Measurements from ENCODE around the gene MOSPD2. TPM values are rescaled to one million over a fixed set of nuclear protein-coding genes. Genes with fewer than 3 reads are reported as not detected.

Gene MOSPD2
- total and polyA plus RNA-seq, 2 donors (not counting 3 experiments of a cell fraction or from before 2014, with no cell fraction given), result 4.9 to 14.9 TPM

DNA sequence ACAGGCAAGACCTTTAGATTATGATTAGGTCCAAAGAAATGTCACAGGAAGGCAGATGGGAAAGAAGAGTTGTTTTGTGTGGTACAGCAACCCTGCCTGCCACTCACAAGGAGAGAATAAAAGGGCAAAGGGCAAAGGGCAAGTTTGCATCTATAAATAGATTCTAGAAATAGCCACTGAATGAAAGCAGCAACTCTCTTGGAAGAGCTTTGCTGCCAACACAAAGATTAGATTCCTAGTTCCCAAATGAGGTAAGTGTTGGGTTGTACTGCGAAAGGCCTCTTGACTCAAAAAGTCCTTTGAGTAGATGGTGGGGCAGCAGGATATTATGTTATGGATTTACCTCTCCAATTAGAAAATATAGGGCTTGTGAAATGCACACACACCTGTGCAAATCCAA lies 61.2 kb downstream of the MOSPD2 start:
- no peaks in the 10 kb centered on the region for H3K9me1 ChIP-seq (replicated peaks; ENCODE audit: control insufficient read depth, extremely low read depth, insufficient read depth, low read length)
- BruUV-seq (replicated peaks), result no TSS peak
- H3K9me3 ChIP-seq (replicated peaks; ENCODE audit: control insufficient read depth, insufficient read depth, low read length), result no peaks in the 10 kb centered on the region
- no peak overlapping the region for H3K4me3 ChIP-seq (replicated peaks in 1 of 3; ENCODE audit: insufficient read depth in 1 of 3, low read depth in 1 of 3, low read length in 3 of 3)
- H3K4me1 ChIP-seq (ENCODE audit: control insufficient read depth, extremely low read depth, insufficient read depth, low read length), result no peaks in the 10 kb centered on the region
- no peak overlapping the region for H3K27ac ChIP-seq (ENCODE audit: insufficient read depth, low read depth, low read length)
- no peak overlapping the region for H2AFZ ChIP-seq (ENCODE audit: low read depth, low read length)
- H3K27me3 ChIP-seq (ENCODE audit: control insufficient read depth in 2 of 2, insufficient read depth in 2 of 2, low read length in 2 of 2), result no peaks in the 10 kb centered on the region
- H3K9ac ChIP-seq (replicated peaks; ENCODE audit: extremely low read depth, insufficient read depth, low read length), result no peak overlapping the region
- no peaks in the 10 kb centered on the region for H3K36me3 ChIP-seq (ENCODE audit: control insufficient read depth in 2 of 2, extremely low read depth in 1 of 2, insufficient read depth in 2 of 2, low read length in 2 of 2)
- no peaks in the 10 kb centered on the region for H4K20me1 ChIP-seq (replicated peaks; ENCODE audit: control insufficient read depth, extremely low read depth, insufficient read depth, low read length)
- intact Hi-C loops (cut with micrococcal nuclease), result no loop called here
- no peak overlapping the region for H3K4me2 ChIP-seq (ENCODE audit: insufficient read depth, low read length)
- dilution Hi-C loops (cut with MboI; ENCODE audit: extremely low pct_ligation_motif_present, low sequenced_read_pairs), result no loop called here
- DNase-seq (ENCODE audit: low read depth, low spot score) (no peak), FAIRE-seq (no peak)
- TF ChIP-seq JUN (IDR thresholded peaks at IDR 0.05; ENCODE audit: borderline replicate concordance, insufficient read depth, insufficient read length, low read depth), result no peak
- TF ChIP-seq GATA2 (IDR thresholded peaks at IDR 0.05; ENCODE audit: insufficient read depth, insufficient read length, low read depth, low read length), result no peak
- no peak for TF ChIP-seq POLR2A (IDR thresholded peaks at IDR 0.05; ENCODE audit: low read depth, low read length)
- TF ChIP-seq EZH2 (IDR thresholded peaks at IDR 0.05; ENCODE audit: borderline replicate concordance, low read depth, low read length, severe bottlenecking), result no peak
- TF ChIP-seq CTCF (IDR thresholded peaks at IDR 0.05; ENCODE audit: extremely low read depth in 1 of 2, insufficient read depth in 1 of 2, low read depth in 1 of 2, low read length in 2 of 2), result no peak
- TF ChIP-seq POLR2AphosphoS5 (IDR thresholded peaks at IDR 0.05; ENCODE audit: insufficient read depth, low read depth, low read length), result no peak
- POLR2A ChIA-PET, result no interaction called here
- CTCF ChIA-PET, result no interaction called here
- H3K79me2 ChIP-seq (ENCODE audit: control insufficient read depth, insufficient read depth, low read length), result no peaks in the 10 kb centered on the region

- TF ChIP-seq POLR2AphosphoS5 (IDR thresholded peaks at IDR 0.05; ENCODE audit: insufficient read depth, low read depth, low read length) (no peak), MYC (IDR thresholded peaks at IDR 0.05; ENCODE audit: low read depth, low read length) (no peak), GATA2 (IDR thresholded peaks at IDR 0.05; ENCODE audit: insufficient read depth, insufficient read length, low read depth, low read length) (no peak)
- H3K9me3 ChIP-seq (replicated peaks; ENCODE audit: control insufficient read depth, insufficient read depth, low read length), result no peaks in the 10 kb centered on the region
- POLR2A ChIA-PET, result no interaction called here
- no peaks in the 10 kb centered on the region for H3K27me3 ChIP-seq (ENCODE audit: control insufficient read depth in 2 of 2, insufficient read depth in 2 of 2, low read length in 2 of 2)
- peak; percentile 86 for FAIRE-seq
- no peaks in the 10 kb centered on the region for H3K36me3 ChIP-seq (ENCODE audit: control insufficient read depth in 2 of 2, extremely low read depth in 1 of 2, insufficient read depth in 2 of 2, low read length in 2 of 2)
- dilution Hi-C loops (cut with MboI; ENCODE audit: extremely low pct_ligation_motif_present, low sequenced_read_pairs) (no loop called here), intact Hi-C loops (cut with micrococcal nuclease) (no loop called here)
- no peak for DNase-seq (ENCODE audit: low read depth, low spot score)
- no peak overlapping the region for H3K4me3 ChIP-seq (replicated peaks in 1 of 3; ENCODE audit: insufficient read depth in 1 of 3, low read depth in 1 of 3, low read length in 3 of 3)
- no peak overlapping the region for H3K27ac ChIP-seq (ENCODE audit: insufficient read depth, low read depth, low read length)
- H3K4me2 ChIP-seq (ENCODE audit: insufficient read depth, low read length), result no peak overlapping the region
- H3K79me2 ChIP-seq (ENCODE audit: control insufficient read depth, insufficient read depth, low read length), result no peaks in the 10 kb centered on the region
- CTCF ChIA-PET, result no interaction called here
- H3K9me1 ChIP-seq (replicated peaks; ENCODE audit: control insufficient read depth, extremely low read depth, insufficient read depth, low read length), result no peaks in the 10 kb centered on the region
- H4K20me1 ChIP-seq (replicated peaks; ENCODE audit: control insufficient read depth, extremely low read depth, insufficient read depth, low read length), result no peaks in the 10 kb centered on the region
- peak overlapping the region; percentile 88 for H2AFZ ChIP-seq (ENCODE audit: low read depth, low read length)
- no TSS peak for BruUV-seq (replicated peaks)
- no peaks in the 10 kb centered on the region for H3K4me1 ChIP-seq (ENCODE audit: control insufficient read depth, extremely low read depth, insufficient read depth, low read length)
- no peak overlapping the region for H3K9ac ChIP-seq (replicated peaks; ENCODE audit: extremely low read depth, insufficient read depth, low read length)
Measured at GRCh38 chrX:14936561-14936960, 63.3 kb downstream of the MOSPD2 start.

Data from endothelial cell of umbilical vein (primary cell).